ENCODE measurements around the gene ZNF418.

ZNF418 gene

GRCh38 chr19:57934820-57935665 lies at the start of gene ZNF418:
Gene ZNF418 (minus strand): TSS chr19:57935402. CDS start chr19:57933822, 1,580 bp downstream.
- peak within 1 kb of the TSS; percentile 88 for H3K4me3 ChIP-seq (ENCODE audit: low read depth, low read length)
- peak; percentile 55 for DNase-seq (ENCODE audit: low read depth)

DNA sequence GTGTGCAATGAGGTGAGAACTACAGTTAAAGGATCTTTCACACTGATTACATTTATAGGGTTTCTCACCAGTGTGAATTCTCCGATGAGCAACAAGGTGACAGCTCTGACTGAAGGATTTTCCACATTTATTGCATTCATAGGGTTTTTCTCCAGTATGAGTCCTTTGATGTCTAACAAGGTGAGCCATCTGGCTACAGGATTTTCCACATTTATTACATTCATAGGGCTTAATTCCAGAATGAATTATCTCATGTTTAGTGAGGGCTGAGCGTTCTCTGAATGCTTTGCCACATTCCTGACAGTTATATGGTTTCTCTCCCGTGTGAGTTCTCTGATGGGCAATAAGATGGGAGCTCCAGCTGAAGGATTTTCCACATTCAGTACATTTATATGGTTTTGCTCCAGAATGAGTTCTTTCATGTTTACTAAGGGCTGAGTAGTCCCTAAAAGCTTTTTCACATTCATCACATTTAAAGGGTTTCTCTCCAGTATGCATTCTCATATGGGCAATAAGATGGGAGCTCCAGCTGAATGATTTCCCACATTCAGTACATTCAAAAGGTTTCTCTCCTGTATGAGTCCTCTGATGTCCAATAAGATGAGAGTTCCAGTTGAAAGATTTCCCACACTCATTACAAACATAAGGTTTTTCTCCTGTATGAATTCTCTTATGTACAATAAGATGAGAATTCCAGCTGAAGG lies 43.5 kb upstream of the ZNF418 start:
- H3K4me3 ChIP-seq (ENCODE audit: low read depth, low read length): no peak overlapping the region
- no peak for DNase-seq (ENCODE audit: low read depth)

GRCh38 chr19:57974434-57974833 lies 39.2 kb upstream of the ZNF418 start, which contains the start of gene C19orf18:
Gene C19orf18 (minus strand): TSS chr19:57974534. CDS start chr19:57974432, 102 bp downstream.
- no peak within 1 kb of the TSS for H3K4me3 ChIP-seq (ENCODE audit: low read depth, low read length)
- no peak for DNase-seq (ENCODE audit: low read depth)

DNA sequence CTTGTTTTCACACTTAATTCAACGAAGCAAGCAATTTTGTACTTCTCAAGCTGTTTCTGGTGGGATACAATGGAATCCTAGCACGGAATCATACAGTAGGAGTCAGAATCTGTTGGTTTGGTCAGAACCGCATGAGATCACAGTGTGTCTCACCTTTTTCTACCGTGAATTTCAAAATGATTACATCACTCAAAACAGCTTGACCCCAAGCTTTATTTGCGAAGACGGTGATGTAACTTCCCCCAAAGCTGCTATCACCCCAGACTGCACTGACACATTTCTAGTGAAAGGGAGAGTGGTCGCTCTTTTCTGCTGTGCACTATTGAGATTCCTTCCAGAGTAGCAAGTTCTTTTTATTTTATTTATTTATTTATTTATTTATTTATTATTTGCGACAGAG lies 29.6 kb upstream of the ZNF418 start:
- DNase-seq (ENCODE audit: low read depth): no peak
- H3K4me3 ChIP-seq (ENCODE audit: low read depth, low read length): no peak overlapping the region

DNA sequence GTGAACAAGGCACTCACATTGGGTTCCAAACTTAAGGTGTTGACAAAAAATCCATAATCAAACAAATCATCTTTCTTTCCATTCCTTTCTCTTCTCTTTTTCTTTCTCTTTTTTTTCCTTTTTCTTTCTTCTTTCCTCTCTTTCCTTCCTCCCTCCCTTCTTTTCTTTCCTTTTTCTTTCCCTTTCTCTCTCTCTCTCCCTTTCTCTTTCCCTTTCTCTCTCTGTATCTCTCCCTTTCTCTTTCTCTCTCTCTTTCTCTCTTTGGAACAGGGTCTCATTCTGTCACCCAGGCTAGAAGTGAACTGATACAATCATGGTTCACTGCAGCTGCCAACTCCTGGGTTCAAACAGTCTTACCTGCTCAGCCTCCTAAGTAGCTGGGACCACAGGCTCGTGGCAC lies 26.6 kb upstream of the ZNF418 start:
- H3K4me3 ChIP-seq (ENCODE audit: low read depth, low read length): no peak overlapping the region
- DNase-seq (ENCODE audit: low read depth): no peak

DNA sequence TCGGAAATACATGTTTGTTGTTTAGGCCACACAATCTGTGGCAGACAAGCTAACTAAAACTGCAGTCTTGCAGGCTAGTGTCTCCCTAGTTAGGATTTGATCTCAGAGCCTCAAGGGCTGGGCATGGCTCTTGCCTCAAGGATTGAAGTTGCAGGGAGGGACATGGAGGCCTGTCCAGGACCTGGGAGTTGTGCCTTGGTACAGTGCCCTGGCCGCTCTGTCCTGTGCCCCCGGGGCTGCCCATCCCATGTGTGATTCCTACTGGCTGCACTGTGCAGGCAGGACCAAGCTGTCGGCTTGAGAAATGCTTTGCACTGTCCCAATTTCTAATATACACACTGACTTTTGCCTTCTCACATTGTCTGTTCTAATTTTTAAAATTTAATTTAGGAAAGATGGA lies 19.8 kb upstream of the ZNF418 start:
- H3K4me3 ChIP-seq (ENCODE audit: low read depth, low read length): no peak overlapping the region
- no peak for DNase-seq (ENCODE audit: low read depth)

DNA sequence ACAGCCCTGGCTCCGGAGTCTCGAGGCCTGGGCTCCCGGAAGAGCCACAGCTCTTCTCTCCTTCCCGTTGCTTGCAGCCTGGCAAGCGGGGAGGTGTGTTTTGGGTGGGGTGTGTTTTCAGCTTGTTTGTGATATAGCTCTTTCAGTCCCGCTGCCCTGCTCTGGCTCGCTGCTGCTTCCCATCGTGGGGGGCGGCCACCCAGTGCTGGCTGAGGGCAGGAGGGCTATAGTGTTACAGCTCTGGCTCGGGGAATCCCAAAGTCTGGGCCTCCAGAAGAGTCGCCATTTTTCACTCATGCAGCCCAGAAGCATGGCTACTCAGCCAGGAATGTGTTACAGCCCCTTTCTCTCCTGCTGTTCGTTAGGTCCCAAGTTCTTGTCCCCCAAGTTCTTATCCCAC lies 14.5 kb upstream of the ZNF418 start:
- DNase-seq (ENCODE audit: low read depth): no peak
- no peak overlapping the region for H3K4me3 ChIP-seq (ENCODE audit: low read depth, low read length)

GRCh38 chr19:57949296-57949695 lies 14.1 kb upstream of the ZNF418 start:
- DNase-seq (ENCODE audit: low read depth): no peak
- H3K4me3 ChIP-seq (ENCODE audit: low read depth, low read length): no peak overlapping the region

- H3K4me3 ChIP-seq (ENCODE audit: low read depth, low read length): peak within 1 kb of the TSS; percentile 97
- DNase-seq (ENCODE audit: low read depth): peak; percentile 83
Measured at GRCh38 chr19:57947419-57948134, 12.4 kb upstream of the ZNF418 start, which contains the start of gene ZNF256. Gene ZNF256 (minus strand): TSS chr19:57947706. CDS start chr19:57947474, 232 bp downstream.

GRCh38 chr19:57947088-57947418 lies 11.9 kb upstream of the ZNF418 start:
- peak overlapping the region; percentile 97 for H3K4me3 ChIP-seq (ENCODE audit: low read depth, low read length)
- DNase-seq (ENCODE audit: low read depth): no peak

GRCh38 chr19:57946316-57946715 lies 11.1 kb upstream of the ZNF418 start:
- peak overlapping the region; percentile 97 for H3K4me3 ChIP-seq (ENCODE audit: low read depth, low read length)
- no peak for DNase-seq (ENCODE audit: low read depth)

DNA sequence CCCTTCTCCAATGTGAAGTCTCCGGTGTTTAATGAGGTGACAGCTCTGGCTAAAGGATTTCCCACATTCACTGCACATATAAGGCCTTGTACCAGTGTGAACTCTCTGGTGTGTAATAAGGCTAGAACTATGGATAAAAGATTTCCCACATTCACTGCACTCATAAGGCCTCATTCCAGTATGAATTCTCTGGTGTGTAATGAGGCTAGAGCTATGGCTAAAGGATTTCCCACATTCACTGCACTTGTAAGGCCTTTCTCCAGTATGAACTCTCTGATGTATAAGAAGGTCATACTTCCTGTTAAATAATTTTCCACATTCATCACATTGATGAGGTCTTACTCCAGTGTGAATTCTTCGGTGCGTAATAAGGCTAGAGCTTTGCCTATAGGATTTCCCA lies 6.4 kb upstream of the ZNF418 start:
- no peak overlapping the region for H3K4me3 ChIP-seq (ENCODE audit: low read depth, low read length)
- no peak for DNase-seq (ENCODE audit: low read depth)

DNA sequence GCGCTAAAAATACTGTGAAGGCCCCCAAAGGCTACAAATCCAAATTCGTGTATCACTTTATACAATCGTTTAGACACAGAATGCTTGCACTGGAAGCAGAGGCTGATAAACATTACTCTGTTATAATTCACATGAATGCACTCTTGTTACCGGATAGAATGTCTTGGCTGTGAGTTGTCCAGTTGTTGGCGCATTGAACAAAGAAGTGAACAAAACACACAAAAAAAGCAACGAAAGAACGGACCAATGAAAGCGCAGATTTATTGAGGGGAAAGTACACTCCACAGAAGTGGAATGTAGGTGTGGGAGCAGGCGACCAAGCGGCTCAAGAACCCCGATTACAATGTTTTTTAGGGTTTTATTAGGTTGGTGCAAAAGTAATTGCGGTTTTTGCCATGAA lies 529 bp upstream of the ZNF418 start:
- no peak overlapping the region for H3K4me3 ChIP-seq (ENCODE audit: low read depth, low read length)
- no peak for DNase-seq (ENCODE audit: low read depth)

GRCh38 chr19:57927587-57927986 lies 7.6 kb downstream of the ZNF418 start:
- DNase-seq (ENCODE audit: low read depth): no peak
- H3K4me3 ChIP-seq (ENCODE audit: low read depth, low read length): no peak overlapping the region

DNA sequence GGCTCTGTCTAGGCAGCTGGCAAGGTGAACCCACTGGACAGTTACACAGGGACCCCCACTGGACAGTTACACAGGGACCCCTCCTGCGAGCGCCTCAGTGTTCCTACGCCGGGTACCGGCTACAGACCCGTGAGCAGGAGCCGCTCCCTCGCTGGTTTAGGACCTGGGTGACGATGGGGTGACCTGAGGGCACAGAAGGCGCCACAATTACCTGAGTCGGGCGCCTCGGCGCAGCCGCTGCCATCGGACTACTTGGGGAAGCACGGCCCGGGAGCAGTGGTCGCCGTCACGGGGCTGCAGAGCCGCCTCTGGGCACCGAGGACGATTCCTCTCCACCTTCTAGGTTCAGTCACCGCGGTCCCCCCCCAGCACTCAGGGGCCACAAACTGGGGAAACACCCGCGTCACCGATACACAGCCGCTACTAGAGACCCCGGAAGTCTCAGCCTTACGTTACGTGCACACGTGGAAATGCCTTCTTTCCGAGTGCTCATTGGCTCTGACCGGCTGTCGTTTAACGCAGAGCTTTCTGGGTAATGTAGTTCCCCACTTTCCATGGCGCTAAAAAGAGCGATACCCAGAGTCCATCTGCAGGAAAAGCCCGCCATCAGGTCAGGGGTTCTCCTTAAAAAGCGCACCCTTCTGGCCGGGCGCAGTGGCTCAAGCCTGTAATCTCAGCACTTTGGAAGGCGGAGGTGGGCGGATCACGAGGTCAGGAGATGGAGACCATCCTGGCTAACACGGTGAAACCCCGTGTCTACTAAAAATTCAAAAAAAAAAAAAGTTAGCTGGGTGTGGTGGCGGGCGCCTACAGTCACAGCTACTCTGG lies 18.8 kb downstream of the ZNF418 start, which contains the start of gene ZNF417:
Gene ZNF417 (minus strand): TSS at position 425 of the 828 bp plus-strand sequence. CDS start 181 bp downstream, at position 244.
- DNase-seq (ENCODE audit: low read depth): peak; percentile 82
- peak within 1 kb of the TSS; percentile 83 for H3K4me3 ChIP-seq (ENCODE audit: low read depth, low read length)

- no peak overlapping the region for H3K4me3 ChIP-seq (ENCODE audit: low read depth, low read length)
- no peak for DNase-seq (ENCODE audit: low read depth)
Measured at GRCh38 chr19:57914531-57914930, 20.7 kb downstream of the ZNF418 start.

DNA sequence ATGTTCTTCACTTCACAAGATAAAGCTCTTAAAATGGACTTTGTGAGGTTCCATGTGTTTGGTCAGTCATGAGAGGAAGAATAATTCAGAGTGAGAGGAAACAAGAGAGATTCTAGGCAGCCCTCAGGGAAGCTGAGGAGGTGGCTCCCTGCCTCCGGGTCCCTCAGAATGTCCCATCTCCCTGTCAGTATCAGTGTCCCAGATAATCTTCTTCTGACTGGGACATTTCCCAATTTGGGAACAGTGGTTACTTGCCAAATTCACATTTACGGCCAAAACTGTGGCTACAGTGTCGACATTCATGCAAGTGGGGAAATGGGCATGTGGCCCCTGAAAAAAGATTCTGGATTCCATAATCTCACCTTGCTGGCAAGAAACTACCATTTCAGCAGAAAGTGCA lies 27.8 kb downstream of the ZNF418 start:
- H3K4me3 ChIP-seq (ENCODE audit: low read depth, low read length): no peak overlapping the region
- DNase-seq (ENCODE audit: low read depth): no peak

DNA sequence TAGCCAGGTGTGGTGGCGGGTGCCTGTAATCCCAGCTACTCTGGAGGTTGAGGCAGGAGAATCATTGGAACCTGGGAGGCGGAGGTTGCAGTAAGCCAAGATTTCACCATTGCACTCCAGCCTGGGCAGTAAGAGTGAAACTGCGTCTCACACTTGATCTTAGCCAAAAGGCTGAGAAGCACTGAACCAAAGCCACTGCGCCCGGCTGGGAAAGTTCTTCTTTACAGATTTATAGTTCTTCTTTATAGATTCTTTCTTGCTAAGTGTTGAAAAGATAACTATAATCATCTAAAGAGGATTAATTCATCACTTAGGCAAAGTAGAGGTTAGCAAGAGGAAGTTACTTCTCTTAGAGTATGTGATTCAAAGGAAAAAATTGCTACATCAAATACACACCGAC lies 29.9 kb downstream of the ZNF418 start:
- H3K4me3 ChIP-seq (ENCODE audit: low read depth, low read length): no peak overlapping the region
- DNase-seq (ENCODE audit: low read depth): no peak

GRCh38 chr19:57903618-57904184 lies 31.5 kb downstream of the ZNF418 start:
- no peak overlapping the region for H3K4me3 ChIP-seq (ENCODE audit: low read depth, low read length)
- no peak for DNase-seq (ENCODE audit: low read depth)

All from skeletal muscle cell (primary cell).